ENCODE data around the gene LNX1. TPM values are rescaled to one million over a fixed set of nuclear protein-coding genes. Genes with fewer than 3 reads are reported as not detected.

LNX1 gene
- total and polyA plus RNA-seq, 2 of the 8 experiments (the other 6 are each of a cell fraction or from before 2014, with no cell fraction given) = 2.7 to 3.8 TPM

GRCh38 chr4:53483250-53483649, 108.0 kb downstream of the LNX1 start:
- ChIA-PET POLR2A (ENCODE audit: partially characterized antibody) (no interaction called here), CTCF (ENCODE audit: partially characterized antibody) (interaction anchor here (0.7 kb wide), 1 partner anchor 33 kb away, joined by 3 read pairs; no protein-coding TSS in a partner anchor)
- Histone ChIP-seq H2BK5ac (ENCODE audit: low read depth, low read length) (no peak overlapping the region), H3K23ac (ENCODE audit: insufficient read length) (no peak overlapping the region), H2BK20ac (ENCODE audit: low read length) (no peak overlapping the region), H2AK5ac (ENCODE audit: low read depth, low read length) (no peak overlapping the region), H3K4ac (replicated peaks; ENCODE audit: insufficient read length, low read depth, low read length) (no peak overlapping the region), H3K14ac (ENCODE audit: insufficient read length) (no peak overlapping the region), H3K79me2 (ENCODE audit: control insufficient read depth in 1 of 2, insufficient read depth in 2 of 2, low read length in 2 of 2) (no peaks in the 10 kb centered on the region), H3K9me3 (ENCODE audit: insufficient read depth in 2 of 2, low read depth in 1 of 2, low read length in 1 of 2) (no peaks in the 10 kb centered on the region), H3K56ac (replicated peaks; ENCODE audit: insufficient read length, low read depth, low read length) (no peak overlapping the region), H3K36me3 (ENCODE audit: control insufficient read depth in 2 of 4, insufficient read depth in 4 of 4, low read length in 3 of 4) (no peaks in the 10 kb centered on the region; a peak in 1 of 8 replicates), H3K9ac (replicated peaks in 1 of 4; ENCODE audit: extremely low read depth in 1 of 4, low read depth in 3 of 4, low read length in 3 of 4) (no peak overlapping the region), H4K8ac (ENCODE audit: extremely low read depth, insufficient read depth, low read length) (no peak overlapping the region), H2BK12ac (ENCODE audit: low read depth, low read length) (no peak overlapping the region), H4K91ac (replicated peaks; ENCODE audit: insufficient read length, low read length) (no peak overlapping the region), H3K4me3 (ENCODE audit: extremely low read depth in 1 of 4, insufficient read depth in 2 of 4, low read depth in 3 of 4, low read length in 4 of 4) (no peak overlapping the region), H3K18ac (ENCODE audit: extremely low read depth, low read length) (no peak overlapping the region), H3K4me1 (replicated peaks in 1 of 4; ENCODE audit: control insufficient read depth in 3 of 4, insufficient read depth in 4 of 4, low read length in 3 of 4) (peaks cover 0 to 6% (median 5%) of the 10 kb centered on the region in 4 experiments; a peak in 4 of 7 replicates), H3K23me2 (ENCODE audit: low read depth, low read length) (no peaks in the 10 kb centered on the region), H3K27ac (ENCODE audit: low read depth, low read length) (no peak overlapping the region), H3K27me3 (replicated peaks in 1 of 4; ENCODE audit: control insufficient read depth in 3 of 4, extremely low read depth in 1 of 4, insufficient read depth in 3 of 4, low read length in 3 of 4) (no peaks in the 10 kb centered on the region), H2BK120ac (replicated peaks; ENCODE audit: low read depth, low read length) (no peak overlapping the region), H3K4me2 (ENCODE audit: insufficient read depth in 1 of 2, low read depth in 2 of 2, low read length in 2 of 2) (no peak overlapping the region), H4K5ac (ENCODE audit: insufficient read length, low read depth, low read length) (no peak overlapping the region), H3K79me1 (ENCODE audit: low read depth, low read length) (no peaks in the 10 kb centered on the region), H2BK15ac (ENCODE audit: low read length) (no peak overlapping the region), H4K20me1 (replicated peaks in 1 of 2; ENCODE audit: control insufficient read depth in 1 of 2, insufficient read depth in 2 of 2, low read length in 2 of 2) (no peaks in the 10 kb centered on the region), H2AFZ (ENCODE audit: low read length) (no peak overlapping the region)
- TF ChIP-seq KDM5A (IDR thresholded peaks at IDR 0.05; ENCODE audit: low read length) (no peak), SP1 (IDR thresholded peaks at IDR 0.05; ENCODE audit: low read depth, low read length) (no peak), CTBP2 (IDR thresholded peaks at IDR 0.05; ENCODE audit: borderline replicate concordance, insufficient read depth, insufficient read length, low read length) (no peak), TAF1 (IDR thresholded peaks at IDR 0.05; ENCODE audit: low read depth, low read length) (no peak), RNF2 (IDR thresholded peaks at IDR 0.05; ENCODE audit: borderline replicate concordance, low read depth, low read length, missing control alignments, poor library complexity, severe bottlenecking) (no peak), EP300 (IDR thresholded peaks at IDR 0.05; ENCODE audit: borderline replicate concordance in 1 of 2, low read depth in 2 of 2, low read length in 2 of 2) (no peak)
- 90% methylated on average over 1 of the region's 1 CpG; no CpG with 5 or more reads in 1 of the 2 experiments for WGBS, 2 experiments (ENCODE audit: extremely low coverage in 1 of 2, insufficient coverage in 1 of 2, insufficient read length in 1 of 2, insufficient replicate concordance in 2 of 2, low coverage in 1 of 2, low lambda C conversion rate in 2 of 2, missing lambda C conversion rate in 1 of 2)
- DNase-seq (ENCODE audit: low read depth in 1 of 2, low spot score in 2 of 2) (no peak), FAIRE-seq (no peak)

Measured in H1 (cell line).